Right lobe of liver (tissue), 4 donors: ENCODE results near the gene DLG1.

Source experiments
- CTCF ChIP-seq, 4 donors: fragments of 200-600 bp in 3 of 4; fragments of 450-650 bp in 1 of 4; IDR thresholded peaks; one replicate each; pipeline versions ENCODE4 v1.5.1 to v1.8.0; 2016 to 2022; ENCODE audit warnings: antibody characterized with exemption in 4 of 4, mild to moderate bottlenecking in 2 of 4
- POLR2A ChIP-seq: fragments of 450-650 bp; IDR thresholded peaks from one replicate; pipeline ENCODE4 v1.6.1; 2017; ENCODE audit warnings: antibody characterized with exemption, mild to moderate bottlenecking
- donor health status: DM: no; HTN: no; CAD: no.
- donor health status: DM: no; HTN: no; CAD: no.
- donor health status: DM: no; HTN: yes; CAD: no.

- TF ChIP-seq CTCF (IDR thresholded peaks at IDR 0.05): no peak
- TF ChIP-seq POLR2A: no peak
These were observed 285.9 kb downstream of the DLG1 start for GRCh38 chr3:197012540-197012883.
